A549 (cell line): ENCODE measurements around the gene GOT1.

Source experiments
- CEBPB ChIP-seq, 2 experiments: fragments of >200 bp in 1 of 2; sonication (Bioruptor Twin) in 1 of 2; formaldehyde crosslinking in 1 of 2; IDR thresholded peaks; 2 replicates each; pipeline ENCODE4 v1.6.1; 2012 to 2016
- EP300 ChIP-seq, 2 experiments: fragments of >200 bp; sonication (Bioruptor Twin); formaldehyde crosslinking; IDR thresholded peaks; 2 replicates in 1 of 2; 3 replicates in 1 of 2; pipeline ENCODE4 v1.6.1; 2016 to 2017
- JUN ChIP-seq, 2 experiments: fragments of >200 bp; sonication (Bioruptor Twin); formaldehyde crosslinking; IDR thresholded peaks; 2 replicates in 1 of 2; 3 replicates in 1 of 2; pipeline ENCODE4 v1.6.1; 2016 to 2017
- KDM1A ChIP-seq: fragments of 200-600 bp; sonication (generic); IDR thresholded peaks from 2 replicates; pipeline ENCODE4 v1.6.1; 2016; ENCODE audit warnings: low read depth, mild to moderate bottlenecking
- MAFK ChIP-seq: fragments of 450-650 bp; IDR thresholded peaks from 2 replicates; pipeline ENCODE4 v1.6.1; 2014; ENCODE audit not compliant: partially characterized antibody
- NR3C1 ChIP-seq: fragments of >200 bp; sonication (Bioruptor Twin); formaldehyde crosslinking; IDR thresholded peaks from 3 replicates; pipeline ENCODE4 v1.6.1; 2017
- POLR2A ChIP-seq: IDR thresholded peaks from 2 replicates; pipeline ENCODE4 v1.6.1; 2012; ENCODE audit warnings: mild to moderate bottlenecking, low read length
- RAD21 ChIP-seq, 2 experiments: fragments of >200 bp in 1 of 2; sonication (Bioruptor Twin) in 1 of 2; formaldehyde crosslinking in 1 of 2; IDR thresholded peaks in 1 of 2; conservative IDR thresholded peaks in 1 of 2; 2 replicates in 1 of 2; 3 replicates in 1 of 2; pipeline ENCODE4 v1.6.1; 2012 to 2018; ENCODE audit warnings: inconsistent platforms in 1 of 2
- RFX5 ChIP-seq: fragments of 450-650 bp; IDR thresholded peaks from 2 replicates; pipeline ENCODE4 v1.7.1; 2014; ENCODE audit warnings: antibody characterized with exemption, mild to moderate bottlenecking, moderate library complexity
- ZC3H11A ChIP-seq: fragments of 450-650 bp; IDR thresholded peaks from 2 replicates; pipeline ENCODE4 v1.6.1; 2014; ENCODE audit warnings: antibody characterized with exemption, mild to moderate bottlenecking
- TF ChIP-seq, protein P1 (sequence below): fragments of >200 bp; sonication (Bioruptor Twin); formaldehyde crosslinking; IDR thresholded peaks from 3 replicates; pipeline ENCODE4 v1.5.1; 2016
- TF ChIP-seq, protein P2 (sequence below): fragments of 200-600 bp; sonication (generic); IDR thresholded peaks from 2 replicates; pipeline ENCODE4 v1.6.1; 2016; ENCODE audit warnings: antibody characterized with exemption, mild to moderate bottlenecking, moderate library complexity

DNA sequence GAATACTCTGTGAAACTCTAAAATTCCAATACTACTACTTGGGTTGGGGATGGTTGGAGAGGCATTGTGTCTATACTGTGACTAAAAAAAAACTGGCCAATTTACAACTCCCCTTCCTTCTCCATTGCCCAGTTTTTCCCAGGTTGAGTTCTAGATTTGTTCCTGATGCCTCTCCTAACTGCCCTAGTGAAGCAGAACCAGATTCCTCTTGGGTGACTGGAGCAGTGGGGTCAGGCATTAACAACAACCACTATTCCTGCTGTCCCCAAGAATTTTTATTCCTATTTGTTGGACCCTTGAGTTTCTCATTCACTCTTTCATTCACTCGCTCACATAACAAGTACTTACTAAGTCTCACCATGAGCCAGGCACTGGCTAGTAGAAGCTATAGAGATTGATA, 5.8 kb downstream of the GOT1 start:
- TF ChIP-seq, protein P1, sequence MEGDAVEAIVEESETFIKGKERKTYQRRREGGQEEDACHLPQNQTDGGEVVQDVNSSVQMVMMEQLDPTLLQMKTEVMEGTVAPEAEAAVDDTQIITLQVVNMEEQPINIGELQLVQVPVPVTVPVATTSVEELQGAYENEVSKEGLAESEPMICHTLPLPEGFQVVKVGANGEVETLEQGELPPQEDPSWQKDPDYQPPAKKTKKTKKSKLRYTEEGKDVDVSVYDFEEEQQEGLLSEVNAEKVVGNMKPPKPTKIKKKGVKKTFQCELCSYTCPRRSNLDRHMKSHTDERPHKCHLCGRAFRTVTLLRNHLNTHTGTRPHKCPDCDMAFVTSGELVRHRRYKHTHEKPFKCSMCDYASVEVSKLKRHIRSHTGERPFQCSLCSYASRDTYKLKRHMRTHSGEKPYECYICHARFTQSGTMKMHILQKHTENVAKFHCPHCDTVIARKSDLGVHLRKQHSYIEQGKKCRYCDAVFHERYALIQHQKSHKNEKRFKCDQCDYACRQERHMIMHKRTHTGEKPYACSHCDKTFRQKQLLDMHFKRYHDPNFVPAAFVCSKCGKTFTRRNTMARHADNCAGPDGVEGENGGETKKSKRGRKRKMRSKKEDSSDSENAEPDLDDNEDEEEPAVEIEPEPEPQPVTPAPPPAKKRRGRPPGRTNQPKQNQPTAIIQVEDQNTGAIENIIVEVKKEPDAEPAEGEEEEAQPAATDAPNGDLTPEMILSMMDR: no peak
- TF ChIP-seq EP300 (IDR thresholded peaks at IDR 0.05): no peak
- no peak for TF ChIP-seq KDM1A
- no peak for TF ChIP-seq RFX5
- TF ChIP-seq POLR2A: no peak
- no peak for TF ChIP-seq ZC3H11A
- no peak for TF ChIP-seq CEBPB (IDR thresholded peaks at IDR 0.05)
- no peak for TF ChIP-seq JUN (IDR thresholded peaks at IDR 0.05)
- TF ChIP-seq NR3C1: no peak
- no peak for TF ChIP-seq RAD21 (conservative IDR thresholded peaks at IDR 0.05 in 1 of 2, IDR thresholded peaks at IDR 0.05 in 1 of 2)
- no peak for TF ChIP-seq MAFK
- TF ChIP-seq, protein P2, sequence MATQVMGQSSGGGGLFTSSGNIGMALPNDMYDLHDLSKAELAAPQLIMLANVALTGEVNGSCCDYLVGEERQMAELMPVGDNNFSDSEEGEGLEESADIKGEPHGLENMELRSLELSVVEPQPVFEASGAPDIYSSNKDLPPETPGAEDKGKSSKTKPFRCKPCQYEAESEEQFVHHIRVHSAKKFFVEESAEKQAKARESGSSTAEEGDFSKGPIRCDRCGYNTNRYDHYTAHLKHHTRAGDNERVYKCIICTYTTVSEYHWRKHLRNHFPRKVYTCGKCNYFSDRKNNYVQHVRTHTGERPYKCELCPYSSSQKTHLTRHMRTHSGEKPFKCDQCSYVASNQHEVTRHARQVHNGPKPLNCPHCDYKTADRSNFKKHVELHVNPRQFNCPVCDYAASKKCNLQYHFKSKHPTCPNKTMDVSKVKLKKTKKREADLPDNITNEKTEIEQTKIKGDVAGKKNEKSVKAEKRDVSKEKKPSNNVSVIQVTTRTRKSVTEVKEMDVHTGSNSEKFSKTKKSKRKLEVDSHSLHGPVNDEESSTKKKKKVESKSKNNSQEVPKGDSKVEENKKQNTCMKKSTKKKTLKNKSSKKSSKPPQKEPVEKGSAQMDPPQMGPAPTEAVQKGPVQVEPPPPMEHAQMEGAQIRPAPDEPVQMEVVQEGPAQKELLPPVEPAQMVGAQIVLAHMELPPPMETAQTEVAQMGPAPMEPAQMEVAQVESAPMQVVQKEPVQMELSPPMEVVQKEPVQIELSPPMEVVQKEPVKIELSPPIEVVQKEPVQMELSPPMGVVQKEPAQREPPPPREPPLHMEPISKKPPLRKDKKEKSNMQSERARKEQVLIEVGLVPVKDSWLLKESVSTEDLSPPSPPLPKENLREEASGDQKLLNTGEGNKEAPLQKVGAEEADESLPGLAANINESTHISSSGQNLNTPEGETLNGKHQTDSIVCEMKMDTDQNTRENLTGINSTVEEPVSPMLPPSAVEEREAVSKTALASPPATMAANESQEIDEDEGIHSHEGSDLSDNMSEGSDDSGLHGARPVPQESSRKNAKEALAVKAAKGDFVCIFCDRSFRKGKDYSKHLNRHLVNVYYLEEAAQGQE: no peak
